Mammary epithelial cell (primary cell): ENCODE results near the gene WDR20.

Experiments used
- CTCF ChIP-seq, 2 donors: IDR thresholded peaks in 1 of 2; conservative IDR thresholded peaks in 1 of 2; 2 replicates each; pipeline ENCODE4 v1.5.1; 2011 to 2012; ENCODE audit warnings: inconsistent platforms in 2 of 2, low read length in 2 of 2, mild to moderate bottlenecking in 2 of 2, control low read depth in 1 of 2, low read depth in 1 of 2; ENCODE audit not compliant: insufficient read depth in 1 of 2; ENCODE audit errors: extremely low read depth in 1 of 2
- EZH2 ChIP-seq: IDR thresholded peaks from 2 replicates; pipeline ENCODE4 v1.6.1; 2012; ENCODE audit warnings: low read length, inconsistent platforms, borderline replicate concordance

DNA sequence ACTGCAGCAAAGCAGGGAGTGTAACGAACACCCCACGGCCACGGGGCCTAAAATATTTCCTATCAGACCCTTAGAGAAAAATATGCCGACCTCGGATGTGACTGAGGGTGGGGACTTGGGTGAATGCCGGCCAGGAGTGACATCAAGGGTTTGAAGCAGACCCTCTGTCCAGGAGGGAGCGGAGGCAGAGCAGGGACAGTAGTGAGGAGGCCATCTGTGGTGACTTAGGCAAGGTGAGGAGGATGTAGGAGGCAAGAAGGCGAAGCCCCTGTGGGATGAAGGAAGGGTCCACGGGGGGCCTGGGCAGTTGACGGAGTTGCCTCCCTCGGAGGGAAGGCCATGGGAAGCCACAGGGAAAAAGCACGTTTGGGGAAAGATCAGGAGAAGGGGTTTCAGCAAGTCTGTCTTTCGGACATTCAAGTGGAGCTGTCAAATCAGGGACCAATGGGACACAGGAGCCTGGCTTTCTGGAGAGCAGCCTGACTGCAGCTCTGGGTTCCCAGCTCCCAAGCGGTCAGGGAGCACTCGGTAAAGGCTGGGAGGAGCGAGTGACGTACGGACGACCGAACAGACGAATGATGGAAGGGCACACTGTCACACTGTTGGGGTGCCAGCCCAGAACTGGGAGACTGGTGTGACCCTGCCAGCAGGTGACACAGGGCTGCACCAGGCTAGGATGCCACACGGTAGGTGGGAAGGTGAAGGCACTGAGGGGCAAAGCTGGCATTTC, 90.9 kb downstream of the WDR20 start:
- TF ChIP-seq CTCF (conservative IDR thresholded peaks at IDR 0.05 in 1 of 2, IDR thresholded peaks at IDR 0.05 in 1 of 2; ENCODE audit: extremely low read depth in 1 of 2, insufficient read depth in 1 of 2, low read depth in 1 of 2, low read length in 2 of 2) = no peak
- no peak for TF ChIP-seq EZH2
